ENCODE data around the gene LTBP3.

The LTBP3 gene

DNA sequence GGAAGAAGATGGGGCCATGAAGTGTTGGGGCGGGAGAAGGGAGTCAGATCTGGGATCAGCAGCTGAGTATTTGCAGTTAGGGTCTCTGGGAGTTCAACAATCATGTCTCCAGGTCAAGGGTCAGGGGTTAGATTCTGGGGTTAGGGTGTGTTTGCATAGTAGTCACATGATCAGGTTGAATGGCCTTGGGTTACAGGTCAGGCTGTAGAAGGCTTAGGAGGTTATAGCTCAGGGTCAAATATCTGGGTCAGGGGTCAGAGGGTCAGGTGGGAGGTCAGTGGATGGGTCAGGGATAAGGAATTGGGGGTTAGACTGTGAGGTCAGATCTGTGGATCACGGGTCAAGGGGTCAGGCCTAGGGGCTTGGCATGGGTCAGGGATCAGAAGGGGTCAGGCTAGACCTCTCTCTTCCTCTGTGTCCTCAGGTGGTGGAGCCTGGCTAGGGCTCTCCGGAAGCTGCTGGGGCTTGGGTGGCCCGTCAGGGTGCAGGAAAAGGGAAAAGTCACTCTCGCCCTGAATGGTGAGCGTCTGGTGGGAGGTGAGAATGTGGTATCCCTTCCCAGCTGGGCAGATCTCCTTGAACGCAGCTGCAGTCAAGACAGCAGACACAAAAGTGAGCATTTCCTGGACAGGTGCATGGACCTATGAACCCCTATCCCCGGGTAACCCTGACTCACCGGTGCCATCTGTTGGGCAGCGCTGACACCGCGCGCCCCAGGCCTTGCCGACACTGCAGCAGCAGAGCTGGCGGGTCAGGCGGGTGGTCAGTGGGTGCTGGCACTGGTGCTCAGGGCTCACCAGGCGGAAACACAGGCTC, 6.4 kb downstream of the LTBP3 start:
- Histone ChIP-seq H3K4me3 (ENCODE audit: low read depth, low read length) (no peak overlapping the region), H2AFZ (no peak overlapping the region), H3K4me1 (peaks cover 9% of the 10 kb centered on the region), H3K4me2 (ENCODE audit: low read length) (no peak overlapping the region), H3K9ac (no peak overlapping the region), H3K27me3 (ENCODE audit: control insufficient read depth, insufficient read depth, low read length) (no peaks in the 10 kb centered on the region), H3K36me3 (ENCODE audit: control insufficient read depth, insufficient read depth, low read length) (no peaks in the 10 kb centered on the region), H3K9me3 (ENCODE audit: control insufficient read depth, low read length) (no peaks in the 10 kb centered on the region), H3K79me2 (peaks cover 3% of the 10 kb centered on the region), H3K27ac (no peak overlapping the region)
- TF ChIP-seq, protein P1, sequence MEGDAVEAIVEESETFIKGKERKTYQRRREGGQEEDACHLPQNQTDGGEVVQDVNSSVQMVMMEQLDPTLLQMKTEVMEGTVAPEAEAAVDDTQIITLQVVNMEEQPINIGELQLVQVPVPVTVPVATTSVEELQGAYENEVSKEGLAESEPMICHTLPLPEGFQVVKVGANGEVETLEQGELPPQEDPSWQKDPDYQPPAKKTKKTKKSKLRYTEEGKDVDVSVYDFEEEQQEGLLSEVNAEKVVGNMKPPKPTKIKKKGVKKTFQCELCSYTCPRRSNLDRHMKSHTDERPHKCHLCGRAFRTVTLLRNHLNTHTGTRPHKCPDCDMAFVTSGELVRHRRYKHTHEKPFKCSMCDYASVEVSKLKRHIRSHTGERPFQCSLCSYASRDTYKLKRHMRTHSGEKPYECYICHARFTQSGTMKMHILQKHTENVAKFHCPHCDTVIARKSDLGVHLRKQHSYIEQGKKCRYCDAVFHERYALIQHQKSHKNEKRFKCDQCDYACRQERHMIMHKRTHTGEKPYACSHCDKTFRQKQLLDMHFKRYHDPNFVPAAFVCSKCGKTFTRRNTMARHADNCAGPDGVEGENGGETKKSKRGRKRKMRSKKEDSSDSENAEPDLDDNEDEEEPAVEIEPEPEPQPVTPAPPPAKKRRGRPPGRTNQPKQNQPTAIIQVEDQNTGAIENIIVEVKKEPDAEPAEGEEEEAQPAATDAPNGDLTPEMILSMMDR (IDR thresholded peaks at IDR 0.05): peak; percentile 51

DNA sequence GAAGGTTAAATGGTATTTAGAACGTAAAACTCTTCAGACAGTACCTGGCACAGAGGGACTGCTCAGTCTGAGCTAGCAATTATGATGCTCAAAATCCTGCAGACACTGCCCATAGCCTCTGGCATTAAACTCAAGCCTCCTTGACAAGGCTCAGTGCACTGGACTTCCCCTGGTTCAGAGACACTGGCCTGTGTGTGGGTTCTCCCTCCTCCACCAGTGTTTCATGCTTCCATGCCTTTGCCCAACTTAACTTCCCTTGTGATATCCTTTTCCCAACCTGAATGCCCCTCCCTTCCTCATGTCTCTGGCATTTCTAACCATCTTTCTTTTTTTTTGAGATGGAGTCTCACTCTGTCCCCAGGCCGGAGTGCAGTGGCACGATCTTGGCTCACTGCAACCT, 9.1 kb downstream of the LTBP3 start:
- peaks cover 3% of the 10 kb centered on the region for H3K79me2 ChIP-seq
- H3K27ac ChIP-seq: no peak overlapping the region
- H3K4me3 ChIP-seq (ENCODE audit: low read depth, low read length): no peak overlapping the region
- no peaks in the 10 kb centered on the region for H3K36me3 ChIP-seq (ENCODE audit: control insufficient read depth, insufficient read depth, low read length)
- H3K4me1 ChIP-seq: no peaks in the 10 kb centered on the region
- no peaks in the 10 kb centered on the region for H3K9me3 ChIP-seq (ENCODE audit: control insufficient read depth, low read length)
- H2AFZ ChIP-seq: no peak overlapping the region
- H3K9ac ChIP-seq: no peak overlapping the region
- no peaks in the 10 kb centered on the region for H3K27me3 ChIP-seq (ENCODE audit: control insufficient read depth, insufficient read depth, low read length)
- TF ChIP-seq, protein P1 (IDR thresholded peaks at IDR 0.05): no peak
- H3K4me2 ChIP-seq (ENCODE audit: low read length): no peak overlapping the region

DNA sequence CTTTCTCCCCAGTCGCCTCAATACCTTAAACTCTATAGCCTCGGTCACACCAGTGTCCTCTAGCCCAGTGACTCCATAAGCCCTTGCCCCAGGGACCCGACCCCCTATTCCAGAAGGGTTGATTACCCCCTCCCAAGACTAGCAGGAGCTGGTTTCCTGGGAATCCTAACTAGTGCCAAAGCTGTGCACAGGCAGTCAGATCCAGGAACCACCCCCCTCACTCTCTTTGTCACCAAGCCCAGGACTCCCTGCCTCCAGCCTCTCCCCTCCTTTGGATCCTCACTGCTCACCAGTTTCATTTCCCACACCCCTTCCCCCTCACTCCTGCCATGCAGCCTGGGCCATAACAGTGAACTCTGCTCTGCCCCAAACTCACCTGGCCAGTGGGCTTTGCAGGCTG, 9.8 kb downstream of the LTBP3 start:
- Histone ChIP-seq H3K27me3 (ENCODE audit: control insufficient read depth, insufficient read depth, low read length) (no peaks in the 10 kb centered on the region), H3K4me2 (ENCODE audit: low read length) (no peak overlapping the region), H3K79me2 (peaks cover 3% of the 10 kb centered on the region), H3K4me3 (ENCODE audit: low read depth, low read length) (no peak overlapping the region), H3K27ac (no peak overlapping the region), H3K9me3 (ENCODE audit: control insufficient read depth, low read length) (no peaks in the 10 kb centered on the region), H3K4me1 (no peaks in the 10 kb centered on the region), H3K9ac (no peak overlapping the region), H2AFZ (no peak overlapping the region), H3K36me3 (ENCODE audit: control insufficient read depth, insufficient read depth, low read length) (no peaks in the 10 kb centered on the region)
- TF ChIP-seq, protein P1 (IDR thresholded peaks at IDR 0.05): no peak

DNA sequence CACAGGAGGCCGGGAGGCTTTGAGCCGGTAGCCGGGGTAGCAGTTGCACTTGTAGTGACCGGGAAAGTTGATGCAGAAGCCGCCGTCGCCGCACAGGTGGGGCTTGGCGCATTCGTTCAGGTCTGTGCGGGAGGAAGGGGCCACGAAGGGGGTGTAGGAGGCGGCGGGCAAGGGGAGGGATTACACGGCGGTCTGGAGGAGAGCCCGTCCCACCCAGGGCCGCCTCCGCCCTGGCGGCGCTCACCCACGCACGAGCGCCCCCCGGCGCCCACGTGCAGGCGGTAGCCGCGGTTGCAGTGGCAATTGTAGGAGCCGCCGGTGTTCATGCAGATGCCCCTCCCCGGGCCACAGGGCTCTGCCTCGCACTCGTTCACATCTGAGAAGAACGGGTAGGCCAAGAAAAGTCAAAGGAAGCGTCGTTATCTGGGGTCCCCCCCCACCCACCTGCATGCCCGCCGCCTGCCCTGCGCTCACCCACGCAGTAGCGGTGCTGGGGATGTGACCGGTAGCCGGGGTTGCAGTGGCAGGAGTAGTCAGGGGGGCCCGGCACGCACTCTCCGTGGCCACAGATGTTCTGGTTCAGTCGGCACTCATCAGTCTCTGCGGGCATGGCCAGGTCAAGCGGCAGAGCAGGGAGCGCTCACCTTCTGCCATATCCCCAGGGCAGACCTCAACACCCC, 10.6 kb downstream of the LTBP3 start:
- Histone ChIP-seq H3K9ac (no peak overlapping the region), H3K27me3 (ENCODE audit: control insufficient read depth, insufficient read depth, low read length) (no peaks in the 10 kb centered on the region), H3K4me2 (ENCODE audit: low read length) (no peak overlapping the region), H3K4me3 (ENCODE audit: low read depth, low read length) (no peak overlapping the region), H3K79me2 (peaks cover 3% of the 10 kb centered on the region), H3K27ac (no peak overlapping the region), H3K9me3 (ENCODE audit: control insufficient read depth, low read length) (no peaks in the 10 kb centered on the region), H2AFZ (no peak overlapping the region), H3K4me1 (no peaks in the 10 kb centered on the region), H3K36me3 (ENCODE audit: control insufficient read depth, insufficient read depth, low read length) (no peaks in the 10 kb centered on the region)
- TF ChIP-seq, protein P1 (IDR thresholded peaks at IDR 0.05): no peak

Measured in parathyroid adenoma (tissue), 2 donors.